Retinal pigment epithelial cell (primary cell): ENCODE measurements around the gene SRRM2.

Experiments
- DNase-seq: peaks from one replicate; pipeline ENCODE4 v3.0.0-alpha.2; 2010; ENCODE audit warnings: low read depth
- H3K4me3 ChIP-seq: 2 replicates; pipeline ENCODE4 v1.5.1; 2011; ENCODE audit warnings: mild to moderate bottlenecking, low read length, control low read depth, moderate library complexity
- TF ChIP-seq, protein P1 (sequence below): conservative IDR thresholded peaks from 2 replicates; pipeline ENCODE4 v1.5.1; 2011; ENCODE audit warnings: low read depth, low read length, control low read depth, inconsistent platforms

Gene SRRM2

DNA sequence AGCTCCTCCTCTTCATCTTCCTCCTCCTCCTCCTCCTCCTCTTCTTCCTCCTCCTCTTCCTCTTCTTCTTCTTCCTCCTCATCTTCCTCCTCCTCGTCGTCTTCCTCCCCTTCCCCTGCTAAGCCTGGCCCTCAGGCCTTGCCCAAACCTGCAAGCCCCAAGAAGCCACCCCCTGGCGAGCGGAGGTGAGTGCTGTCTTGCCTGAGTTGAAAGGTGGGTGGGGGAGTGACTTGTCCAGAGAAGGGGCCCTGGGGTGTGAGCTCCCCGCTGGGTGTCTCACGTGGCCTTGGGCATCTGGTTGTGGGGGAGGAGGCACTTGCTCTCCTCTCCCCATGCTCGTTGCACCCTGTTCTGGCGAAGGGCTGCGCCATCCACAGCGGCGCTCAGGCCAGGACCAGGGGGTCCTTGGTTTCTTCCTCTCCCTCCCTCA, 16.7 kb downstream of the SRRM2 start:
- no peak for DNase-seq
- TF ChIP-seq, protein P1, sequence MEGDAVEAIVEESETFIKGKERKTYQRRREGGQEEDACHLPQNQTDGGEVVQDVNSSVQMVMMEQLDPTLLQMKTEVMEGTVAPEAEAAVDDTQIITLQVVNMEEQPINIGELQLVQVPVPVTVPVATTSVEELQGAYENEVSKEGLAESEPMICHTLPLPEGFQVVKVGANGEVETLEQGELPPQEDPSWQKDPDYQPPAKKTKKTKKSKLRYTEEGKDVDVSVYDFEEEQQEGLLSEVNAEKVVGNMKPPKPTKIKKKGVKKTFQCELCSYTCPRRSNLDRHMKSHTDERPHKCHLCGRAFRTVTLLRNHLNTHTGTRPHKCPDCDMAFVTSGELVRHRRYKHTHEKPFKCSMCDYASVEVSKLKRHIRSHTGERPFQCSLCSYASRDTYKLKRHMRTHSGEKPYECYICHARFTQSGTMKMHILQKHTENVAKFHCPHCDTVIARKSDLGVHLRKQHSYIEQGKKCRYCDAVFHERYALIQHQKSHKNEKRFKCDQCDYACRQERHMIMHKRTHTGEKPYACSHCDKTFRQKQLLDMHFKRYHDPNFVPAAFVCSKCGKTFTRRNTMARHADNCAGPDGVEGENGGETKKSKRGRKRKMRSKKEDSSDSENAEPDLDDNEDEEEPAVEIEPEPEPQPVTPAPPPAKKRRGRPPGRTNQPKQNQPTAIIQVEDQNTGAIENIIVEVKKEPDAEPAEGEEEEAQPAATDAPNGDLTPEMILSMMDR = no peak
- no peak overlapping the region for H3K4me3 ChIP-seq

DNA sequence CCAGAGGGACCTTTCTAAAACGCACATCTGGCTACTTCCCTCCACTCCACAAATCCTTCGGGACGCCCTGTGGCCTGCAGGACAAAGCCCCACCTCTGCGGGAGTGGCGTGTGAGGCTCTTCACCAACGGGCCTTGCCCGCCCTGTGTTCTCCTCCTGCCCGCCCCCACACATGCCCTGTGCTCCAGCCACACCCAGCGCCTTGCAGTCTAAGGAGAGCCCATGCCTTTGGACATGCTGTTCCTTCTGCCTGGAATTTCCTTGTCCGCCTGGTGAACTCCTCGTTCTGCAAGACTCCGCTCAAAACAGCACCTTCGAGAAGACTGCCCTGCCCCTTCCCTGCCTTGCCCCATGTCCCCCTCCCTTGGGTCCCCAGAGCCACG, 17.2 kb downstream of the SRRM2 start:
- no peak for DNase-seq
- TF ChIP-seq, protein P1 = no peak
- H3K4me3 ChIP-seq = no peak overlapping the region

DNA sequence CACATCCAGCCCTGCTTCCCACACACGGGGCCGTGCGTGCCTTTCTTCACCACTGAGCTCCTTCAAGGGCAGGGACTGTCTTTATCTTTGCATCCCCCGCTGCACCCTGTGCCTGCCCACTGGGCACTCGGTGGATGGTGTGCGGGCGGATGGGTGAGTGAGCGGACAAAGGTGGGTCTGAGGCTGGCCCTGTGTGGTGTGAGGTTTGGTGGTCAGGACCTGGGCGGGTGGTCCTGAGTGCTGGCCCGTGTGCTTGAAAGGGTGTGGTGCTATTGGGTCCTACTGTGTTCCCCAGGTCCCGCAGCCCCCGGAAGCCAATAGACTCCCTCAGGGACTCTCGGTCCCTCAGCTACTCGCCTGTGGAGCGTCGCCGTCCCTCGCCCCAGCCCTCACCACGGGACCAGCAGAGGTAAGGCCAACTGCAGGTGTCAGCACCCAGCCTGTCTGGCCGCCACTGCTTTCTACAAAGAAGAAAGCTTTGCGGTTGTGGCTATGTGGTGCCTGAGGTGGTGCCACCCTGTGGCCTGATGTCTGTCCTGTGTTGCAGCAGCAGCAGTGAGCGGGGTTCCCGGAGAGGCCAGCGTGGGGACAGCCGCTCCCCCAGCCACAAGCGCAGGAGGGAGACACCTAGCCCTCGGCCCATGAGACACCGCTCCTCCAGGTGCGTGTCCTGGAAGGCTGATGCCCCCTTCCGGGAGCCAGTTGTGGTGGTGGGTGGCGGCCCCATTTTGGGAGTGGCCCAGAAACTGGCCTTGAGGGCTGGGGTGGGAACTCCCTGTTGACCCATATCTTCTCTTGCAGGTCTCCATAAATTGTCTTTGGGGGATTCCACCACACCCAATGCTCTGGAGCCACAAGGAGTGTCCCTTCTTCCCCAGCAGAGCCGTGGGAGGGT, 17.9 kb downstream of the SRRM2 start:
- TF ChIP-seq, protein P1 = peak; percentile 18
- no peak overlapping the region for H3K4me3 ChIP-seq
- DNase-seq = no peak

DNA sequence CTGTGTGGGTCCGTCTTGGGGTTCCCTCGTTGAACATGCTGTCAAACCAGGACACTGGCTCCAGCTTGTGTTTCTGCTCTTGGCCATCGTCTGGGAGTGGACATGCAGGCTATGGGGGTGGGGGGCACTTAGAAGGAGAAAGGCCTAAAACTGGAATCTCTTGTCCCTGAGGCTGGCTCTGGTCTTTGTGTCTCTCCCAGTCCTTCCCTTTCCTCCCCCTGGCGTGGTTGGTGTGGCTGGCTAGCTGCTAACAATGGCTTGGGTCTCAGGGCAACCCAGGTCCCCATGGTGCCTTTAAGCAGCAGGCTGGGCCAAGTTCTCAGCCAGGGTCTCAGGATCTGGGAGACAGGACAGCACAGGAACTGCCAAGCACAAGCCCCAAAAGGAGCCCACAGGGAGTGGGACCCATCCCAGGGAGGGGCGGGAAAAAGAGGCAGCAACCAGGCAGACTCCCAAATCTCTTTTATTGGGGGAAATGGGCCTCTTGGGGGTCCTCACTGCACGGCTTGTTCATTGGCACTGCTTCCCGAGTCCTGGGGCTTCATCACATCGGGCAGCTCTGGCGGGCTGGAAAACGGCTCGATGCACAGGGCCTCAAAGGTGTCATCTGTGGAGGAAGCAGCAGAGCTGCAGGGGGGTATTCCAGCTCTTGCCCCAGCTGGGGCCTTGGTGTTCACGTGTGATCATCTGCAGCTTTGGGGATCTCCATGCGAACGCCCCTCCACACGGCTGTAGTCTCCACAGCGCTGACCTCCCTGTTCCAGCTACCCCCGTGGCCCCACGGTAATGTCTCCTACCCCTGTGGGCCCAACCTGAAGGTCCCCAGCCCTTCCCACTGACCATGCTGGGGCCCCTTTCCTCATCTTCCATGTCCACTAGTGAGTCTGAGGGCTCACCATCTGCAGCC, 19.3 kb downstream of the SRRM2 start:
- no peak for DNase-seq
- H3K4me3 ChIP-seq = no peak overlapping the region
- TF ChIP-seq, protein P1 = no peak

DNA sequence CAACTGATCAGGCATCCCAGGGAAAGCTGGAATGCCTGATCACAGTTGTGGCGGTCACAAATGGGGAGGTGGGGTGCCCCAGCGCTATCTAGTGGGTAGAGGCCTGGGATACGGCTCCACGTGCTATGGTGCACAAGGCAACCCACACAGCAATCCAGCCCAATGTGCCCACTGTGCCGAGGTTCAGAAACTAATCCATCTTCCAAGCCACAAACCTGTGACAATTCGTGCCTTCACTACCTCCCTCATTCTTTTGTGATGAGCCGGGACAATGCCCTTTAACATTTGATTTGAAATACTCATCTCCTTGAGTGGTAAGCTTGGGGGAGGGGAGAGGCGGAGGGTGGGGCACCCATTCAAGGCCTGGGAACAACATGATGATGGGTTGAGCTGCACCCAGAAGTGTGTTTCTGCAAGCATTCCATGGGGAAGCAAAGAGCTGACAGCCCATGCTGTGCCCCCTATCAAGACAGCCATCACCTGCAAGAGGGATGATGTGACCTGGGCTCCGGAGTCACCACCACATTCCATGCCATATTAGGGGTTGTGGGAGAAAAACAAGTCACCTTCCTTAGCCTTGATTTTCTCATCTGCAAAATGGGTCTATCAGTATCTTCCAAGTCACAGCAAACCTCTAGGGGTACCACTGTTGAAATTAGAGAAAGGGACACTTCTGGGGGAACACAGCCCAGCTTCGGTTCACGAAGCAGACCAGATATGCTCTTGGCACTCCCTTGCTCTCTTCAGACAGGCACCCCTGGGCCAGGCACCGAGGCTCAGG, 20.9 kb downstream of the SRRM2 start:
- TF ChIP-seq, protein P1 = no peak
- H3K4me3 ChIP-seq = no peak overlapping the region
- no peak for DNase-seq

DNA sequence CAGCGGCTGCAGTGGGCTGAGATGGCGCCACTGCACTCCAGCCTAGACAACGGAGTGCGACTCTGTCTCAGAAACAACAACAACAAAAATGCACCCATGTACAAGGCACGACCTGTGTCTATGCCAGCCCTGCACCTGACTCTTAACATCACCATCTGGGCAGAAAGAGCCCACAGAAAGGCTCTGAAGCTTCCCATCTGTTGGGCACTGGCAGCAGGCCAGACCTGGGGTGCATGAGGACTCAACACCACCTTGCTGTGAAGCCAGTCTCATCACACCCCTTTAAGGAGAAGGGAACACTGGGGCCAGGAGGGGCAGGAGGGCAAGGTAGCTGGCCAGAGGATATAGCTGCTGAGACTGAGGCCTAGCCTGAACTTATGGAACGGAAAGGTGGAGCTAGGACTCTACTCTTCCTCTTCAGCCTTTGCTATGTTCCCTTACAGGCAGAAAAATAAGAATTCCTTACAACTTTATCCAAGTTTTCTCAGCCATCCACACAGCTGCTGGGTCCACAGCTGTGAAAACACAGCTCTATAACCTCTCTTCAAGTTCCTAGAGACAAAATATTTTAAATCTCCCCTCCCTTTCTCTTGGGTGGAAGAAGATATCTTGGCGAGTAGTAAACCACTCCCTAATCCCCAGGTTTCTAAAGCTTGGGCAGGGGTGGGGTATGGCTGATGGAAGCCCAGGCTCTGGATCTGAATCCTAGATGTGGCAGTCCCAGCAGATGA, 21.9 kb downstream of the SRRM2 start:
- DNase-seq = no peak
- TF ChIP-seq, protein P1 = no peak
- H3K4me3 ChIP-seq = no peak overlapping the region
